Measurements from ENCODE around the gene KDM4D.
"Not testable (repeated sequence)": the region's sequence is repeated elsewhere in the genome, so short reads cannot be mapped to it uniquely, and the experiment has no call there.

Gene KDM4D

GRCh38 chr11:95035316-95035715, 61.8 kb downstream of the KDM4D start:
- DNase-seq (ENCODE audit: low read depth): no peak

DNA sequence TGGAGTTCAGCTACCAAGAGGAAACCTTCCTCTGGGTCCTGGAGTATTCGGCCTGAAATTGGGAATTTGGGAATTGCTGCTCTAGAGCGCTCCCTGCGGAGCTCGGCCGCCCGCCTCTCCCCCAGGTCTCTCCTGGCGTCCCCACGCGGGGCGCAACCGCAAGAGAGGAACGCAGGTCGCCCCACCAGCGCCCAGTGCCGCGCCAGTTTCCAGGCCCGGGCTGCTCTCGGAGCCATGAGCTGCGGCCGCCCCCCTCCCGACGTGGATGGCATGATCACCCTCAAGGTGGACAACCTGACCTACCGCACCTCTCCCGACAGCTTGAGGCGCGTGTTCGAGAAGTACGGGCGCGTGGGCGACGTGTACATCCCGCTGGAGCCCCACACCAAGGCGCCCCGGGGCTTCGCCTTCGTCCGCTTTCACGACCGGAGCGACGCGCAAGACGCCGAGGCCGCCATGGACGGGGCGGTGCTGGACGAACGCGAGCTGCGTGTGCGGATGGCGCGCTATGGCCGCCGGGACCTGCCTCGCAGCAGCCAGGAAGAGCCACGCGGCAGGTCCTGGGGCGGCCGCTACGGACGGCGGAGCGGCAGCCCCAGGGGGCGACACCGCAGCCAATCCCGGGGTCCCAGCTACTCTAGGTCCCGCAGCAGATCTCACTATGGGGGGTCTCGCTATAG, 64.0 kb downstream of the KDM4D start:
- not testable (repeated sequence) for DNase-seq (ENCODE audit: low read depth)

DNA sequence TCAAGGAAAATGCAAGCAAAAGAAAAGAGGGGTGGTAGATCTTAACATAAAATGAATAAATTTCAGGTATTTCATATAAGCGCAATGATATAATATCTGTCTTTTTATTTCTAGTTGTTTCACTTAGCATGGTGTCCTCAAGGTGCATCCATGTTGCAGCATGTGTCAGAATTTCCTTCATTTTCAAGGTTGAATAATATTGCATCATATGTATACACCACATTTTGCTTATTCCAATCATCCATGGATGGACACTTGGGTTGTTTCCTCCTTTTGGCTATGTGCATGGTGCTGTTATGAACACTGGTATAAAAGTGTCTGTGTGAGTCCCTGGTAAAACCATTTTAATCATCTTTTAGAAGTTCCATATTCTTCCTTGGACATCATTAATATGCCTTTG, 68.7 kb downstream of the KDM4D start:
- DNase-seq (ENCODE audit: low read depth): no peak

GRCh38 chr11:95042906-95043305, 69.4 kb downstream of the KDM4D start:
- no peak for DNase-seq (ENCODE audit: low read depth)

DNA sequence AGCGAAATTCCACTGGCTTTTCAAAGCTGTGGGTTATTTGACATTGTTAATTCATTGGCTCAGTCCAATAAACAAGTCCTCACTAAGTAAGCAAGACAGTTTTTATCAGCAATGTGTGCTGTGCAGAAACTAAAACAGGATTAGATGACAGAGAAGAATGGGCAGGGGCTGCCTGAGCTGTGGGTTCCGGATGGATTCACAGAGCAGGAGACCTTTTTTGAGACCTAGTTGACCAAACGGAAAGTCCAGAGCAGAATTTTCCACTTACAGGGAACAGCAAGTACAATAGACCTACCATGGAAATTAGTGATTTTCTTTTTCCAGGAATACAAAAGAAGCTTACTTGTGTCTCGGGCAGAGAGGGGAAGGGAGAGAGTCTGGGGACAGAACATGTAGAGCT, 70.5 kb downstream of the KDM4D start:
- DNase-seq (ENCODE audit: low read depth): no peak

DNA sequence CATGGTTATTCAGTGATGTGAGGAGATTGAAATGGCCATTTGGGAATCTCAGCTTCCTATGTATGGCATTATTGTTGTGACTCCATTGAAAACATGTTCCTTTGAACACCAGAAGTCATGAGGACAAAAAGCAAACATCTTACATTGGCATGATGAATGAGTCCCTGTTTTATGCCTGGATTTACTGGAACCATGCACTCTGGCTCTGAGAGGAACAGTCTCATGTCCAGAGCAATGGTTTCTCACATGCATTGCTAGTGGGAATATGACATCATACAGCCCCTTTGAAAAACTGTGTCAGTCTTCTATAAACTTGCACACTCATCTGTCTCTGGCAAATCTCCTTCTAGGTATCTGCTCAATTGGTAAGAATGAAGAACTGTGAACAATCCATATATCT, 72.3 kb downstream of the KDM4D start:
- DNase-seq (ENCODE audit: low read depth): no peak
